SK-N-SH treated with all-trans-retinoic acid at 6 μM for 48 hours (cell line): ENCODE results near the gene FTCDNL1.

ENCODE experiments used
- ARNTL ChIP-seq: fragments of 450-650 bp; formaldehyde crosslinking; IDR thresholded peaks from 2 replicates; pipeline ENCODE4 v1.5.0; 2020; ENCODE audit warnings: low read depth, mild to moderate bottlenecking, moderate library complexity, borderline replicate concordance
- ZC3H10 ChIP-seq: fragments of 250-450 bp; sonication (Bioruptor Pico); IDR thresholded peaks from 2 replicates; pipeline ENCODE4 v1.5.1; 2021; ENCODE audit warnings: mild to moderate bottlenecking, moderate library complexity
- ZNF565 ChIP-seq: fragments of 450-650 bp; formaldehyde crosslinking; conservative IDR thresholded peaks from 2 replicates; pipeline ENCODE4 v1.5.0; 2020; ENCODE audit warnings: low read depth, mild to moderate bottlenecking, moderate library complexity

- TF ChIP-seq ZC3H10 (CRISPR knock-in tag), result no peak
- TF ChIP-seq ARNTL (CRISPR knock-in tag), result no peak
- TF ChIP-seq ZNF565, result no peak
Observed at GRCh38 chr2:199777315-199777714, 73.7 kb downstream of the FTCDNL1 start.
